HG03175 (cell line): Measurements from ENCODE around the gene DNAJC21.
"Not testable (repeated sequence)": the region's sequence is repeated elsewhere in the genome, so short reads cannot be mapped to it uniquely, and the experiment has no call there.

Source experiments
- ATAC-seq: cut with Tn5 transposase; IDR thresholded peaks from one replicate; pipeline ENCODE4 v1.9.1; 2021; ENCODE audit warnings: mild to moderate bottlenecking, moderate library complexity; ENCODE audit not compliant: unreplicated experiment

Gene DNAJC21

DNA sequence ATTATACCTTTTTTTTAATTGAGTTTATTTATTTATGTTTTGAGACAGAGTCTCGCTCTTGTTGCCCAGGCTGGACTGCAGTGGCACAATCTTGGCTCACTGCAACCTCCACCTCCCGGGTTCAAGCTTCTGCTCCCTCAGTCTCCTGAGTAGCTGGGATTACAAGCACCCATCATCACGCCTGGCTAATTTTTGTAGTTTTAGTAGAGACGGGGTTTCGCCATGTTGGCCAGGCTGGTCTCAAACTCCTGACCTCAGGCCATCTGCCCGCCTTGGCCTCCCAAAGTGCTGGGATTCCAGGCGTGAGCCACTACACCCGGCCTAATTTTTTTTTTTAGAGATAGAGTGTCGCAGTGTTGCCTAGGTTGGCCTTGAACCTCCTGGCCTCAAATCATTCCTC, 6.1 kb upstream of the DNAJC21 start:
- not testable (repeated sequence) for ATAC-seq

GRCh38 chr5:34923694-34924461, 5.5 kb upstream of the DNAJC21 start:
- peak; percentile 44 for ATAC-seq

DNA sequence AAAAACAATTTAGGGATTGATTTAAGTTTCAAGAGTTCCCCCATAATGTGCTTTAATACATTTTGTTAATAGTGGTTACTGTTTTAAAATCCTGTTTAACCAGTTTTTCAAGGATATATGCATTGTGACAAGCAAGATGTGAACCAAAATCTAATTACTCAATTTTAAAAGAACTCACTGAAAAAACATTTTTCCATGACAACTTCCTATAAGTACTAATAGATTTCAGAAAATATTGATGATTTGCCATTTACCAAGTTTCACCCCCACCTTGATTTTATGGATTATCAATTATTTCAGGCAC, 4.9 kb upstream of the DNAJC21 start:
- no peak for ATAC-seq

- ATAC-seq = no peak
Measured at GRCh38 chr5:34926318-34926888, 3.0 kb upstream of the DNAJC21 start.

- ATAC-seq = no peak
Measured at GRCh38 chr5:34927785-34928184, 1.6 kb upstream of the DNAJC21 start.

DNA sequence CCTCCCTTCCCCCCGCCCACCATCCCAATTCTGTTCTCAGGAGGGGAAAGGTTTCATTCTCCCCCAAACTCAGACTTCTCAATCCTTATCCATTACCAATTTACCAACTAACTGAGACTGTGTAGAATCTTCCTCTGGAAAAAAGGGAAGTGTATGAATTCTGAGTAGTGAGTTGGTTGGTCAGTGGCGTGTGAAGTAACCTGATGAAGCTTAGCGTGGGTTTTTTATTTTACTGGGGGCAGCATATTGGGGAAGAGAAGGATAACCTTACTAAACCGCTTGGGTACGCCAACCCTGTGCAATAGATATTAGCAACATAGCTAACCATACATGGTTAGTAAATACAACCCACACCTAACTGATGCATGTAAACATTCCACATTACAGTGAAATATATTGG, 1.1 kb upstream of the DNAJC21 start:
- no peak for ATAC-seq

GRCh38 chr5:34929720-34930461, 532 bp downstream of the DNAJC21 start:
- ATAC-seq = peak; percentile 82

GRCh38 chr5:34930462-34930844, 1.1 kb downstream of the DNAJC21 start:
- ATAC-seq = no peak

- no peak for ATAC-seq
Measured at GRCh38 chr5:34930870-34931269, 1.5 kb downstream of the DNAJC21 start.

GRCh38 chr5:34932947-34933346, 3.6 kb downstream of the DNAJC21 start:
- no peak for ATAC-seq

- no peak for ATAC-seq
Measured at GRCh38 chr5:34941936-34942335, 12.6 kb downstream of the DNAJC21 start.

GRCh38 chr5:34944044-34944443, 14.7 kb downstream of the DNAJC21 start:
- ATAC-seq = no peak

- ATAC-seq = no peak
Measured at GRCh38 chr5:34944460-34945047, 15.2 kb downstream of the DNAJC21 start.

DNA sequence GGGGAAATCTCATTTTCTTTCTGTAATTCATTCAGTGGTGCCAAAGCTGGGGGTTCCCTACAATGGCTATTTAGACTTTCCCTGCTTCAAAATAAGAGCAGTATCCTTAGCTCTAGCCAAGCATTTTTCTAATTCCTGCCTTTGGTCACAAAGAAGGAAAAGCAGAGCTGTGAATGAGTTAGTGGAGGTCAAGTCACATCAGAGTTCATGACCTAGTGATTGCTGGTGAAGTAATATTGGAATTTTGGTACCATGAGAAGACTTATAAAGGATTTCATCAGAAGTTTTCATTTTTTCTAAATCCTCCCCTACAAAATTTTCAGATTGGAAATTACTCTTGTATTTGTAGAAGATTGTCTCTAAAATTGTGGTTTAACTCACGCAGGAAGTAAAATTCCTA, 28.0 kb downstream of the DNAJC21 start:
- ATAC-seq = no peak

DNA sequence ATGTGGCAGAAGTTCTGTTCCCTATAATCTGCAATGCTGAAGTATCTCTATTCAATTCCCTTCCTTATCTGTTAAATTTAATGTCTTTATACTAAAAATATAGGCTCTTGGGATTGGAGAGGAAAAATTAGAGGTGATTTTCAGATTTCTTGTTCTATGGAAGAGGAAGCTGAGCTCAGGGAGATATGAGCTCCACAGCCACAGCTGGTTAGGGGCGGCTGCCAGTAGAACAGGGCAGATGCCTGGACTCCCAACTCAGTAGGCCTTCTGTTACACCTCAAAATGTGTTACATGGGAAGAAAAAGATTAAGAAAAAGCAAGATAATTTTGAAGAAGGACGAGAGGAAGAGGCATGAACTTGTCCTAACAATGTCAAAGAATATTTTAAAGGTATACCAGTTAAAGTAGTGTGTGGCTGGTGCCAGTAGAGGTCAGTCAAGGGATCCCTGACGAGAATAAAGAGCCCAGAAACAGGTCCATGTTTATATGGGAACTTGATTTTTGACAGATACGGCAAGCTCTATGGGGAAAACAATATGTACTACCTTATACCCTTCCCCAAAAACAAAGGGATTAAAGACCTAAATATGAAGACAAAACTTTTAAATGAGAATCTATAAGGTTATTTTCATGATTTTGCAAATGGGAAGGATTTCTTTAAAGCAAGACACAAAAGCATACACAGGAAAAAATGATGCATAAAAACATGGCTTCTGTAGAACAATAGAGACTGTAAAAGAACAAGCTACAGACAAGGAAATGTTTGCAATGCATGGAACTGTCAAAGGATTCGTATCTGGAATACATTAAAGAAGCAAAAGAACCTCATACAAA, 28.7 kb downstream of the DNAJC21 start:
- peak; percentile 68 for ATAC-seq

DNA sequence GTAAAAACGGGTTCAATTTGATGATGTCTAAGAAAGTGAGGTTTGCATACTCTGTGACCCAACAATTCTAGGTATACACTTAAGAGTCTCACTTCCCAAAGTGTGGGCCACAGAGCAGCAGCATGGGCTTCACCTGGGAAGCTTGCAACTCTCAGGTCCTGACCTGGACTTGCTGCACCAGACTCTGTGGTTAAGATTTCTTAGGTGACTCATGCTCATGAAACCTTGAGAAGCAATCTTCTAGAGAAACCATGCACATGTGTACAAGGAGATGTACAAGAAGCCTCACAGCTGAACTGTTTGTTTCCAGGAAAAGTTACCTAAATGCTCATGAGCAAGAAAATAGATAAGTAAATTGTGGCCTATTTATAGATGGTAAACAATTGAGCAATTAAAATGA, 30.0 kb downstream of the DNAJC21 start:
- ATAC-seq = peak; percentile 79

DNA sequence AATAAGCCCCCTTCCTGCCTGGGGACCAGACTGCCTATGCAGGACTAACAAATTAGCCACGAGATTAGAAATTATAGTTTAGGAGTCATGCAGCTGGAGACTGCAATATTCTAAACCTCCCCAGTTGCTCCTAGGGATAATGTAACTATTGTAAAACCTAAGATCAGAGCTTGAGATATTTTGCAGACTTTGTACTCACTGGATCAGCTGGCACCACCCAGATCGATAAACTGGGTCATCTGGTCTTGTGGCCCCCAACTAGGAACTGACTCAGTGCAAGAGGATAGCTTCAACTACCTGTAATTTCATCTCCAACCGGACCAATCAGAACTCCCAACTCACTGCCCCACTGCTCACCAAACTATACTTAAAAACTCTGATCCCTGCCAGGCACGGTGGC, 38.2 kb downstream of the DNAJC21 start:
- ATAC-seq = no peak

DNA sequence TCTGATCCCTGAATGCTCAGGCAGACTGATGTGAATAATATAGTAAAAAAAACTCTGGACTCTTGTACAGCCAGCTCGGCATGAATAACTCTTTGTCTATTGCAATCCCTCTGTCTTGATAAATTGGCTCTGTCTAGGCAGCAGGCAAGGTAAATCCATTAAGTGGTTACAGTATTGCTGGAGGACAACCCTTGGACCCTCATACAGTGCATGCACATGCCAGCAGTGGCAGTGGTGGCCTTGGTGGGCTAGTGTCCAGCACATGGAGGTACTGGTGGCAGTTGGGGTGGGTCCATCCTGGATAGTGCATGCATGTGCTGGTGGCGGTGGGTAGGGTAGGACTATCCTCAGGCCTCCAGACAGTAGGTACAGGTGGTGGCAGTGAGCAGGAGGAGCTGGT, 38.9 kb downstream of the DNAJC21 start:
- no peak for ATAC-seq

- no peak for ATAC-seq
Measured at GRCh38 chr5:34970552-34970951, 41.2 kb downstream of the DNAJC21 start.

- ATAC-seq = not testable (repeated sequence)
Measured at GRCh38 chr5:34971655-34972054, 42.3 kb downstream of the DNAJC21 start.

DNA sequence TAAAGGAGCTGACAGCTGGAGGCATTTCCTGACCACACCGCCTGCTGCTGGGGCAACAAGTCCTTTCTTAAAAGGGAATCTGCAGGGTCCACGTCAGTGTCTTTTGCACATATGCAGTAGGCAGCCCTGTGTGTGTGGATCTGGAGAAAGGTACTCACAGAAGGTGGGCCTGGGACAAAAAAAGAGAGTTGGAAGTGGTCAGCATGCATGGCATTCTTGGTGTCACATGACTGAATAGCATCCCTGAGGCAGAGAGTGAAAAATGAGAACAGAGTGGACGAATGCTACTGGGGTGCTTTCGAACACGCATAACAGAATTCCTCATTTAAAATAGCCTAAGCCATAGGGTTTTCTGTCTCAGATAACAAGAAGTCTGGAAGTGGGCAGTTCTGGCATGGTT, 47.0 kb downstream of the DNAJC21 start:
- no peak for ATAC-seq
